GM18909 (cell line): ENCODE data around the gene PTOV1.

Experiments
- ATAC-seq: cut with Tn5 transposase; IDR thresholded peaks from one replicate; pipeline ENCODE4 v1.9.1; 2021; ENCODE audit warnings: mild to moderate bottlenecking; ENCODE audit not compliant: unreplicated experiment, poor library complexity

Gene PTOV1

DNA sequence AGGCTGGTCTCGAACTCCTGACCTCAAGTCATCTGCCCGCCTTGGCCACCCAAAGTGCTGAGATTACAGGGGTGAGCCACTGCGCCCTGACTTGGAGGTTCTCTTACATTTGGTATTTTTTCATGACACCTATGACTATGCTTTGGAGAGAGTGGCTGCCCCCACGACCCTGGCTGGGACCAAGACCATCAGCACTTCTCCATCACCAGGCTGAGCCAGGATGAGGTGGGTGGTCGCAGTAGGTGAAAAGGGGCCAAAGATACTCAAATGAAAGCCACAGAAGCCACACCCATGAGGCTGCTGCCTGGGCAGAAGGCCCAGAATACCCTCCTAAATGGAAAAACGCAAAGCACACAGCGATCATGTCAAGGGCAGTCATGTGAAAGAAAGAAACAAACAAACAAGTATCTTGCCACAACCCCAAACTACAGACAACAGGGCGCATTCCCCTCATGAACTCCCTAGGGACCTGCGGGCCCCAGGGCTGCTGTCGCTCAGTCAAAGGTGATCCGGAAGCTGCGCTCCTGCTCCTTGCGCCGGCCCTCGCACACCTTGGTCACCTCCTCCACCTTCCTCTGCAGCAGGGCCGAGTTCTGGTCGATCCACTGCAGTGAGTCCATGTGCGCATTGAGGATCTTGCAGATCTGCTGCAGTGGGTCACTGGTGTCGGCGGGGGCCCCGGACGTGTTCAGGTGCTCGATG lies 56.9 kb downstream of the PTOV1 start:
- no peak for ATAC-seq

DNA sequence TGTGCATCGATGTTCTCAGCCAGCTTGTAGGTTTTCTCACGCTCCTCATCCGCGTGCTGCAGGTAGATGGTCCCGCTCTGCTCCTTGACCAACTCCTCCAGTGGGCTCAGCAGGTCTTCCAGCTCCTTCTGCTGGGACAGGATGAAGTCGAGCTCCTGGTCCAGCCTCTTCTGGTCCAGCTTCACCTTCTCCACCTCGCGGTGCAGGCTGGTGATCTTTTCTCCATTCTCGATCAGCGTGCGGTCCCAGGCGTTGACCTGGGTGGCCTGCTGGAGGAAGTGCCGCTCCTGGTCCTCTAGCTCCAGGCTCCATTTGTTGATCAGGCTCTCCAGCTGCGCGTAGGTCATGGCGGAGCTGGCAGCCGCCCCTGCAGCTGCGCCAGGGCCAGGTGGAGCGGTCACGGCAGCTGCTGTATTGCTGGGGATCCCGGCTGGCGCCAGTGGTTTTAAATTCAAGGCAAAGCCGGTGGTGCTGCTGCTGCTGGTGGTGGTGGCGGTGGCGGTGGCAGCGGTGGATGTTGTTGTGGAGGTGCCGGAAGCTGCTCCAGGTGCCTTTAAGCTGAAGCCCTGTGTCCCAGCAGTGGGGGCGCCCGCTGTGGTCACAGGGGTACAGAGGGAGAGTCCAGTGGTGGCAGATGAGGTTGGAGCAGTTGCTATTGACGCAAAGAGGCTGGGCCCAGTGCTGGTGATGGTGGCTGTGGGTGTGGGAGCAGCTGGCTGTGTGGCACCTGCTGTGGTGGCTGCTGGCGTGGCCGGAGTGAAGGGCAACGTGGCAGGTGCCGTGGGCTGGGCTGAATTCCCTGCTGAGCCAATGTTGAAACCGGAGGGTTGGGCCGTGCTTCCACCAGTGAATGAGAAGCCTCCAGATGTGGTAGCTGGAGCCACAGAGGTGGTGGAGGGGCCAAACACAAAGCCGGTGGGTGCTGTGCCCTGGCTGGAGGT lies 57.8 kb downstream of the PTOV1 start:
- no peak for ATAC-seq

DNA sequence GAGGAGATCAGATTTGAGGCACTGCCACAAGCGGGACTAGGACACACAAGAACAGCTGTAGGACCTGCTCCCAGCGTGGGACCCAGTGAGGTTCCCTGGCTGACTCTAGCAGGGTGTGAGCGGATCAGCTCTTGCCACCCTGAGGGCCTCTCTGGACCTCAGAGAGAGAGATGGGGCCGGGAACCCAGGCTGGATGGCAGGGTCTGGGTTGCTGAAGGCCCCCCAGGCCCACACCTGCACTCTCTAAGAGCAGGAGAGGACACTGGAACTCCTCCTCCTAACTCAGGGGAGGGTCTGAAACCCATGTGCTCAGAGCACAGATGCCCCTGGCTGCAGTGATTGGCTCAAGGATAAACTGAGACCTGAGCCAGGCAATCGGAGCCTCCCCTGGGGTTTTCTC lies 59.2 kb downstream of the PTOV1 start:
- ATAC-seq, result no peak
